Measurements from ENCODE around the gene TMEM254.
"Not testable (repeated sequence)": the region's sequence is repeated elsewhere in the genome, so short reads cannot be mapped to it uniquely, and the experiment has no call there.

TMEM254 gene

DNA sequence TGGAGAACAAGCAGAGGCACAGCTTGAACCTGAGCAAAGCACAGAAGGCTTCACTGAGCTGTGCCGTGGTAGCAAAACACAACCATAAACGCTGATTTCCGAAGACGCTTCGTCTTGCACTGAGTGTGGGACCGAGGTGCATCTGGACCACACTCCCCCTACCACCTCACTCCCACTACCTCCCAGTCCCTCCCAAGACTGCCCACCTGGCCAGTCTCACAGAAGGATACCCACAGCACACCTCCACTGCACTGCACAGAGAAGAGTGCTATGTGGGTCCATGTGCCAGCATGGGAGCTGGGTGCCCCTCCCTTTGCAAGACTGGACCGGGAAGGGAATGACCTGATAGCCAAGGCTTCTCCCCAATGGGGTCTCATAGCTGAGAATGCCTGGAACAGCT lies 40.2 kb upstream of the TMEM254 start:
- not testable (repeated sequence) for H3K9ac ChIP-seq (ENCODE audit: low read length); H3K4me3 ChIP-seq (ENCODE audit: low read length); H3K27me3 ChIP-seq (ENCODE audit: low read depth, low read length); H3K9me3 ChIP-seq (ENCODE audit: insufficient read depth, low read length); H3K4me1 ChIP-seq (ENCODE audit: low read length); H3K4me2 ChIP-seq (ENCODE audit: low read length); H2AFZ ChIP-seq (ENCODE audit: low read depth, low read length); H4K20me1 ChIP-seq (ENCODE audit: insufficient read depth, low read length); H3K79me2 ChIP-seq (ENCODE audit: low read length); H3K36me3 ChIP-seq (replicated peaks; ENCODE audit: low read depth, low read length); H3K27ac ChIP-seq (ENCODE audit: low read length)

DNA sequence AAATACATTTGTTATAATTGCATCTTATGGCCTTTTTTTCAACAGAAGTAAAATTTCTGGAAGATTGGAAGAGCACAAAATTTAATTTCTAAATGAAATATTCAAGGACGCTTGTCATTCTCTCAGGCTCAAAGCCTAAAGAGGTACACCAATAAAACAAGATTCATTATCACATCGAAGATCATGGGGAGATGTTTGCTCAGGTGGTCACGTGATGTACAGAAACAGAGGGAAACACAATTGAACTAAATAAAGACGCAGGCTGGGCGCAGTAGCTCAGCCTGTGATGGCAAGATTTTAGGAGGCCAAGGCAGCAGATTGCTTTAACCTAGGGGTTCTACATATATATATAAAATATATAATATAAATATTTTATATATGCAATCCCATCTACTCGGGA lies 37.3 kb upstream of the TMEM254 start:
- H4K20me1 ChIP-seq (ENCODE audit: insufficient read depth, low read length) = no peaks in the 10 kb centered on the region
- H3K9ac ChIP-seq (ENCODE audit: low read length) = no peak overlapping the region
- no peaks in the 10 kb centered on the region for H3K9me3 ChIP-seq (ENCODE audit: insufficient read depth, low read length)
- no peak overlapping the region for H3K27ac ChIP-seq (ENCODE audit: low read length)
- TF ChIP-seq CTCF (IDR thresholded peaks at IDR 0.05; ENCODE audit: low read depth, low read length) = no peak
- no peak for TF ChIP-seq EZH2phosphoT487 (IDR thresholded peaks at IDR 0.05; ENCODE audit: low read depth)
- no peak overlapping the region for H2AFZ ChIP-seq (ENCODE audit: low read depth, low read length)
- no peak overlapping the region for H3K4me2 ChIP-seq (ENCODE audit: low read length)
- H3K79me2 ChIP-seq (ENCODE audit: low read length) = no peaks in the 10 kb centered on the region
- H3K4me3 ChIP-seq (ENCODE audit: low read length) = no peak overlapping the region
- H3K36me3 ChIP-seq (replicated peaks; ENCODE audit: low read depth, low read length) = no peaks in the 10 kb centered on the region
- H3K27me3 ChIP-seq (ENCODE audit: low read depth, low read length) = no peaks in the 10 kb centered on the region
- no peaks in the 10 kb centered on the region for H3K4me1 ChIP-seq (ENCODE audit: low read length)

DNA sequence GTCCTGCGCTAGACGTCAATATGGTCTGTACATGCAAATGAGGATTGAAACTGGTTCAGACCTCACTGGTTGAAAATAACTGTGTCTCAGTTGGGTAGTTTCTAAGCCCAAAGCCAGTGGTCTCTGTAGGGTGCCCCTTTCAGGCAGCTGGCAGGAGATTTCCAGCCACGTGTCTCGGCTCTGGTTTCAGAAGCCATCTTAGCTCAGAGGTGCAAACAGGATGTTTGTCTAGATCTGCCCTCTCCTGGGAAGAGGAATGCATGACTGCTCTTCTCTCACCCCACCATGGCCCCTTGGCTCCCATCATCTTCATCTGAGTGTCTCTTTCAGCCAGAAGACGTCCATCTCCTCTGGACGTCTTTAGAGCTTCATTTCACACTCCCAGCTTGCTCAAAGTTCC lies 33.5 kb upstream of the TMEM254 start:
- peak; percentile 12; the same call in 1 of the 2 replicates for TF ChIP-seq CTCF (IDR thresholded peaks at IDR 0.05; ENCODE audit: low read depth, low read length)
- peak overlapping the region; percentile 54; the same call in 1 of the 2 replicates for H2AFZ ChIP-seq (ENCODE audit: low read depth, low read length)

GRCh38 chr10:80046629-80047441 lies 31.6 kb upstream of the TMEM254 start:
- Histone ChIP-seq H3K9me3 (ENCODE audit: insufficient read depth, low read length) (no peaks in the 10 kb centered on the region), H3K4me3 (ENCODE audit: low read length) (no peak overlapping the region)

More for the DNA sequence above, 33.5 kb upstream of the TMEM254 start:
- not testable (repeated sequence) for H3K27me3 ChIP-seq (ENCODE audit: low read depth, low read length); H4K20me1 ChIP-seq (ENCODE audit: insufficient read depth, low read length); H3K4me1 ChIP-seq (ENCODE audit: low read length); H3K4me3 ChIP-seq (ENCODE audit: low read length); H3K9me3 ChIP-seq (ENCODE audit: insufficient read depth, low read length); H3K9ac ChIP-seq (ENCODE audit: low read length); H3K4me2 ChIP-seq (ENCODE audit: low read length); H3K27ac ChIP-seq (ENCODE audit: low read length); H3K79me2 ChIP-seq (ENCODE audit: low read length); H3K36me3 ChIP-seq (replicated peaks; ENCODE audit: low read depth, low read length)

More at GRCh38 chr10:80046629-80047441, 31.6 kb upstream of the TMEM254 start:
- TF ChIP-seq CTCF (IDR thresholded peaks at IDR 0.05; ENCODE audit: low read depth, low read length) = peak; percentile 85
- no peak for TF ChIP-seq EZH2phosphoT487 (IDR thresholded peaks at IDR 0.05; ENCODE audit: low read depth)
- H4K20me1 ChIP-seq (ENCODE audit: insufficient read depth, low read length) = no peaks in the 10 kb centered on the region
- H2AFZ ChIP-seq (ENCODE audit: low read depth, low read length) = 0 out of 2 replicates have a peak overlapping the region, but pooled peaks have one; percentile 46
- no peaks in the 10 kb centered on the region for H3K79me2 ChIP-seq (ENCODE audit: low read length)
- H3K27ac ChIP-seq (ENCODE audit: low read length) = no peak overlapping the region
- peak overlapping the region; percentile 34 for H3K4me2 ChIP-seq (ENCODE audit: low read length)
- no peaks in the 10 kb centered on the region for H3K27me3 ChIP-seq (ENCODE audit: low read depth, low read length)
- no peaks in the 10 kb centered on the region for H3K4me1 ChIP-seq (ENCODE audit: low read length)
- H3K9ac ChIP-seq (ENCODE audit: low read length) = no peak overlapping the region
- no peaks in the 10 kb centered on the region for H3K36me3 ChIP-seq (replicated peaks; ENCODE audit: low read depth, low read length)
